Upper lobe of left lung (tissue), 4 donors: ENCODE measurements around the gene UBE4B.

Experiments
- CTCF ChIP-seq, 6 experiments: fragments of 450-650 bp in 4 of 6; fragments of 200-600 bp in 2 of 6; sonication (generic) in 2 of 6; IDR thresholded peaks; one replicate each; pipeline ENCODE4 v1.5.1; 2016 to 2019; ENCODE audit warnings: antibody characterized with exemption in 6 of 6
- POLR2A ChIP-seq, 4 donors: fragments of 450-650 bp; IDR thresholded peaks; one replicate each; pipeline ENCODE4 v1.5.1; 2016 to 2017; ENCODE audit warnings: antibody characterized with exemption in 4 of 4, mild to moderate bottlenecking in 2 of 4
- POLR2AphosphoS5 ChIP-seq, 2 donors: sonication (generic); formaldehyde crosslinking; IDR thresholded peaks; one replicate each; pipeline ENCODE4 v1.5.1; 2017; ENCODE audit warnings: antibody characterized with exemption in 2 of 2

GRCh38 chr1:9990944-9991343, 41.8 kb upstream of the UBE4B start:
- no peak for TF ChIP-seq POLR2A (IDR thresholded peaks at IDR 0.05)
- TF ChIP-seq POLR2AphosphoS5 (IDR thresholded peaks at IDR 0.05) = no peak
- TF ChIP-seq CTCF (IDR thresholded peaks at IDR 0.05) = no peak
